ENCODE measurements around the gene TRMT112.

The TRMT112 gene

GRCh38 chr11:64292460-64293254 is 24.7 kb downstream of the TRMT112 start:
- no peaks in the 10 kb centered on the region for H3K4me1 ChIP-seq
- DNase-seq (ENCODE audit: low spot score in 2 of 2), result no peak
- peaks cover 68% of the 10 kb centered on the region for H3K27me3 ChIP-seq (ENCODE audit: low read depth)
- H3K36me3 ChIP-seq (replicated peaks), result no peaks in the 10 kb centered on the region
- in situ Hi-C loops (cut with MboI; ENCODE audit: low sequenced_read_pairs), result no loop called here
- no peak overlapping the region for H3K4me3 ChIP-seq
- H3K9me3 ChIP-seq, result no peaks in the 10 kb centered on the region

GRCh38 chr11:64291752-64292459 is 25.5 kb downstream of the TRMT112 start:
- Histone ChIP-seq H3K4me1 (no peaks in the 10 kb centered on the region), H3K9me3 (no peaks in the 10 kb centered on the region), H3K4me3 (no peak overlapping the region), H3K36me3 (replicated peaks) (no peaks in the 10 kb centered on the region), H3K27me3 (ENCODE audit: low read depth) (peaks cover 61% of the 10 kb centered on the region)
- in situ Hi-C loops (cut with MboI; ENCODE audit: low sequenced_read_pairs), result no loop called here
- no peak for DNase-seq (ENCODE audit: low spot score in 2 of 2)

DNA sequence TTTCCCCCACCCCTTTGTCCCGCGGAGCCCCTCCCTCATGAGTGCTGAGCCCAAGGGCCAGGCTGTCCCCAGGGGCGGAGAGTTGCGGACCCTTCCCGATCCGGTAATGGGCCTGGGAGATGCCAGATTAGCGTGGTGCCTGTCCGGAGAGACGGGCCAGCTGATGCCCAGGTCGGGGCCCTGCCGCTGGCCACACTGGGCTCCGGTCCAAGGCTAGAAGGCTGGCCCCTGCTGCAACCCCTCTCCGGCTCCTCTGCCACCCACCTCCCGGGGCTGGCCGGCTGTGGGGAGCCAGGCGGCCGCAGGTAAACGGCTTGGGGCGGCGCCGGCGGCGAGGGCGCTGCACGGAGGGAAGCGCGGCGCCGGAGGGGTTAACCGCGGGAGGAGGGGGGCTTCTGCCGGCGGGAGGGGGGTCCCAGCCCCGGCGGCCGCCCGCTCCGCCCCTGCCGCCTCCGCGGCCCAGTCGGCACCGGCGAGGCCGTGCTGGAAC is 26.1 kb downstream of the TRMT112 start, which contains the start of gene KCNK4:
TSS of gene KCNK4 (plus strand) at position 41 of the 490 bp plus-strand sequence. CDS start 1,717 bp downstream, outside the sequence.
- Histone ChIP-seq H3K9me3 (no peaks in the 10 kb centered on the region), H3K36me3 (replicated peaks) (no peaks in the 10 kb centered on the region), H3K27me3 (ENCODE audit: low read depth) (peaks cover 55% of the 10 kb centered on the region), H3K4me1 (peaks cover under 1% of the 10 kb centered on the region; the same call in 1 of the 2 replicates), H3K4me3 (no peak within 1 kb of the TSS)
- no peak for DNase-seq (ENCODE audit: low spot score in 2 of 2)
- in situ Hi-C loops (cut with MboI; ENCODE audit: low sequenced_read_pairs), result no loop called here

DNA sequence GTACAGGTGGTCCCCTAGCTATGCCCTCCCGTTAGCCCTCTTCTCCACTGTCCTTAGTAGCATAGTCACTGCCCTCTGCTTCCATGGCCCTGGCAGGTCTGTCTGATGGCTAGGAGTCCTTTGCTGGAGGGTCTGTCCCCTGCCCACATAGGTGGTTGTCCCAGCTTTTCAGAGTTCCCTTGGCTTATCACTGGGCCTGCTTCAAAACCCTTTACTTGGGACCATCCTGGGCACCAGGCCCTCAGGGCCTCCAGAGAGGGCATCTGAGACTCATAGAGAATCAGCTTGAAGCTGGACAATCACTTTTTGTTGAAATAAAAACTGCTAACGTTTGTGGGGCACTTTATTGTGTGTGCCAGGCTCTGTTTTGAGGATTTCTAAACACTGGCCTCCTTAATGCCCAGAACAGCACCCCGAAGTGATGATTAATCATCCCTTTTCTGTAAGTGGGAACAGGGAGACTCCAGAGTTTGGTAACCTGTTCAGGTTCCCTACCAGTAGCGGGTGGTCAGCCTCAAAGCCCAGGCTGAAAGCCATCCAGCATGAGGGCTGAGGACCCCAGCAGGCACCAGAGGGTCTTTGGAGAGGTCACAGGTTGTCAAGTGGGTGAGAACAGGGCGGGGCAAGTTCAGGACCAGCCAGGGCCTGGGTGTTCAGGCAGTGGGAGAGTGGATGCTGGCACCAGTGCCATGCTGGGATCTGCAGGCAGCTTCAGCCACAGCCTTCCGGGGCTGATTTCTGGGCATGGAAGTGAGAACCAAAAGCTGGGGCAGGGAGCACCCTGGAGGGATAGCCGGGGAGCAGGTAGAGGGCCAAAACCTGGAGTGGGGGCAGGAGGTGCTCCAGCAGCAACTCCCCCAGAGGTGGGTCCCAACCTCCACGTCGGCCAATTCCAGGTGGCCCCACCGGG is 26.8 kb downstream of the TRMT112 start:
- peaks cover 5% of the 10 kb centered on the region; the same call in 1 of the 2 replicates for H3K4me1 ChIP-seq
- in situ Hi-C loops (cut with MboI; ENCODE audit: low sequenced_read_pairs), result no loop called here
- no peak overlapping the region for H3K4me3 ChIP-seq
- no peaks in the 10 kb centered on the region for H3K36me3 ChIP-seq (replicated peaks)
- DNase-seq (ENCODE audit: low spot score in 2 of 2), result no peak
- peaks cover 48% of the 10 kb centered on the region for H3K27me3 ChIP-seq (ENCODE audit: low read depth)
- H3K9me3 ChIP-seq, result no peaks in the 10 kb centered on the region

DNA sequence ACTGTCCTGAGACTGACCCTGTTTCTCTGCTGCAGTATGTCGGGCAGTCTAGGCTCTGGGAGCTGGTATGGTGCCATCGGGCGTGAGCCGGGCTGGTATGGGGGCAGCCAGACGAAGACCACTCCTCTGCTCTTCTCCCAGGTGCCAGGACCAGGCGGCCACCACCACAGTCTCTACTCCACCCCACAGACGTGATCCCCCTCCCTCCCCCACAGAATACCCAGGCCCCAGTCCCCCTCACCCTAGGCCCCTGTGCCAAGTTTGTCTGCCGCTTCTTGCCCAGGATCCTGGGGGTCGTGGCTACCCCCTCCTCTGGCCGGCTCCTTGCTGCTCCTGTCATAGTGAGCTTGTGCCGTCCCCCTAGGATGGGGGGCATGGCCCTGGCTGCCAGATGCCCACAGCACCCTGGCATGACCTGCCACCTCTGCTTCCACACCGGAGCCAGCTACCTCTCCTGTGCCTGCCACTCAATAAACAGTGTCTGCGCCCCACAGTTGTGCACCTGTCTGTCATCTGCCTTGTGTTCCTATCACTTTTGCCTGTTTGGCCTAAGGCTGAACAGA is 28.3 kb downstream of the TRMT112 start:
- peaks cover 2% of the 10 kb centered on the region; the same call in 1 of the 2 replicates for H3K9me3 ChIP-seq
- no peak overlapping the region for H3K4me3 ChIP-seq
- in situ Hi-C loops (cut with MboI; ENCODE audit: low sequenced_read_pairs), result no loop called here
- peaks cover 39% of the 10 kb centered on the region for H3K27me3 ChIP-seq (ENCODE audit: low read depth)
- no peak for DNase-seq (ENCODE audit: low spot score in 2 of 2)
- no peaks in the 10 kb centered on the region for H3K36me3 ChIP-seq (replicated peaks)
- peaks cover 7% of the 10 kb centered on the region for H3K4me1 ChIP-seq

- H3K4me3 ChIP-seq, result no peak overlapping the region
- DNase-seq (ENCODE audit: low spot score in 2 of 2), result no peak
- peaks cover 14% of the 10 kb centered on the region for H3K4me1 ChIP-seq
- no peaks in the 10 kb centered on the region; the same call in 1 of the 2 replicates for H3K36me3 ChIP-seq (replicated peaks)
- peaks cover 31% of the 10 kb centered on the region for H3K27me3 ChIP-seq (ENCODE audit: low read depth)
- H3K9me3 ChIP-seq, result peaks cover 2% of the 10 kb centered on the region; the same call in 1 of the 2 replicates
- in situ Hi-C loops (cut with MboI; ENCODE audit: low sequenced_read_pairs), result no loop called here
Observed at GRCh38 chr11:64288353-64288750, 29.0 kb downstream of the TRMT112 start.

DNA sequence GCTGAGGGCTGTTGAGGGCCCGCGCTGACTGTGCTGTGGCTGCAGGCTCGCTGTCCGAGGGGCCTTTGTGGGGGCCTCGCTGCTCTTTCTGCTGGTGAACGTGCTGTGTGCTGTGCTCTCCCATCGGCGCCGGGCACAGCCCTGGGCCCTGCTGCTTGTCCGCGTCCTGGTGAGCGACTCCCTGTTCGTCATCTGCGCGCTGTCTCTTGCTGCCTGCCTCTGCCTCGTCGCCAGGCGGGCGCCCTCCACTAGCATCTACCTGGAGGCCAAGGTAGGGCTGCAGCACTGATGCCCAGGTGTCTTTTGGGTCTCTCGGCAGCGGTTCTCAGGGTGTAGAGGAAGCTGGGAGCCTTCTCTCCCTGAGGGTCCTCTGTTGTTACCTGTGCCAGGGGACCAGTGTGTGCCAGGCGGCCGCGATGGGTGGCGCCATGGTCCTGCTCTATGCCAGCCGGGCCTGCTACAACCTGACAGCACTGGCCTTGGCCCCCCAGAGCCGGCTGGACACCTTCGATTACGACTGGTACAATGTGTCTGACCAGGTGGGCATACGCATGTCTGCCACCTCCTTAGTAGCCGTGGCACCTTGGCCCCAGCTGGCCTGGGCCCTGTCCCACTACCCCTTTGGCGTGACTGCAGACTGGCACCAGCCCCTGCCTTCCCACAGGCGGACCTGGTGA is 29.5 kb downstream of the TRMT112 start:
- in situ Hi-C loops (cut with MboI; ENCODE audit: low sequenced_read_pairs), result no loop called here
- Histone ChIP-seq H3K9me3 (peaks cover 2% of the 10 kb centered on the region; the same call in 1 of the 2 replicates), H3K4me3 (no peak overlapping the region), H3K27me3 (ENCODE audit: low read depth) (peaks cover 26% of the 10 kb centered on the region), H3K36me3 (replicated peaks) (no peaks in the 10 kb centered on the region; the same call in 1 of the 2 replicates), H3K4me1 (peaks cover 14% of the 10 kb centered on the region)
- DNase-seq (ENCODE audit: low spot score in 2 of 2), result no peak

GRCh38 chr11:64286801-64287159 is 30.6 kb downstream of the TRMT112 start:
- Histone ChIP-seq H3K4me3 (no peak overlapping the region), H3K4me1 (peaks cover 14% of the 10 kb centered on the region), H3K36me3 (replicated peaks) (peaks cover 6% of the 10 kb centered on the region; the same call in 1 of the 2 replicates), H3K9me3 (peaks cover 2% of the 10 kb centered on the region; the same call in 1 of the 2 replicates), H3K27me3 (ENCODE audit: low read depth) (peaks cover 16% of the 10 kb centered on the region)
- no peak for DNase-seq (ENCODE audit: low spot score in 2 of 2)
- in situ Hi-C loops (cut with MboI; ENCODE audit: low sequenced_read_pairs), result no loop called here

GRCh38 chr11:64285885-64286800 is 31.2 kb downstream of the TRMT112 start:
- H3K36me3 ChIP-seq (replicated peaks), result peaks cover 6% of the 10 kb centered on the region; the same call in 1 of the 2 replicates
- no peak for DNase-seq (ENCODE audit: low spot score in 2 of 2)
- H3K4me1 ChIP-seq, result peaks cover 14% of the 10 kb centered on the region
- peaks cover 11% of the 10 kb centered on the region for H3K27me3 ChIP-seq (ENCODE audit: low read depth)
- peak overlapping the region; percentile 77 for H3K4me3 ChIP-seq
- in situ Hi-C loops (cut with MboI; ENCODE audit: low sequenced_read_pairs), result no loop called here
- H3K9me3 ChIP-seq, result peaks cover 2% of the 10 kb centered on the region; the same call in 1 of the 2 replicates

- Histone ChIP-seq H3K27me3 (ENCODE audit: low read depth) (peaks cover 2% of the 10 kb centered on the region; the same call in 1 of the 2 replicates), H3K4me1 (peaks cover 14% of the 10 kb centered on the region), H3K9me3 (peaks cover 2% of the 10 kb centered on the region; the same call in 1 of the 2 replicates), H3K4me3 (peak within 1 kb of the TSS; percentile 77), H3K36me3 (replicated peaks) (peaks cover 6% of the 10 kb centered on the region; the same call in 1 of the 2 replicates)
- peak; percentile 55 to 89 for DNase-seq (ENCODE audit: low spot score in 2 of 2)
- in situ Hi-C loops (cut with MboI; ENCODE audit: low sequenced_read_pairs), result no loop called here
Observed at GRCh38 chr11:64284962-64285884, 32.1 kb downstream of the TRMT112 start, which contains the start of gene GPR137. Gene GPR137 (plus strand): TSS chr11:64285848. CDS start chr11:64286525, 677 bp downstream.
